A673 (cell line): Measurements from ENCODE around the gene BCL2A1. TPM values are rescaled to one million over a fixed set of nuclear protein-coding genes. Genes with fewer than 3 reads are reported as not detected.

Experiments
- BruUV-seq: library from RNA; stranded (reverse); fragments of 400-500 nt; replicated peaks from 2 replicates; lab custom pipeline; 2021; lab: Mats Ljungman, UMichigan
- CTCF ChIA-PET: fragments of 300-600 bp; sonication (Branson Sonifier 250); formaldehyde crosslinking; loops from one replicate; lab custom pipeline; 2022; ENCODE audit warnings: antibody characterized with exemption; lab: Charles Lee
- POLR2A ChIA-PET: fragments of 300-600 bp; sonication (Branson Sonifier 250); formaldehyde crosslinking; loops from one replicate; lab custom pipeline; 2022; ENCODE audit warnings: antibody characterized with exemption; ENCODE audit not compliant: low non-redundant PET; lab: Charles Lee
- DNase-seq: peaks from one replicate; pipeline ENCODE4 v3.0.0-alpha.2; 2015; ENCODE audit warnings: low spot score
- H3K27ac ChIP-seq: fragments of 200-600 bp; sonication (generic); 2 replicates; pipeline ENCODE4 v1.5.1; 2016; ENCODE audit warnings: mixed run types, low read depth, mild to moderate bottlenecking, mixed read lengths, antibody characterized with exemption, low read length; ENCODE audit not compliant: poor library complexity, severe bottlenecking
- H3K27me3 ChIP-seq: fragments of 200-600 bp; sonication (generic); replicated peaks from 2 replicates; pipeline ENCODE4 v1.6.1; 2017; ENCODE audit warnings: mixed run types, low read depth, mild to moderate bottlenecking, mixed read lengths, antibody characterized with exemption, low read length; ENCODE audit not compliant: insufficient read depth, poor library complexity
- H3K36me3 ChIP-seq: fragments of 200-600 bp; sonication (generic); 2 replicates; pipeline ENCODE4 v1.6.1; 2016; ENCODE audit warnings: mixed run types, mild to moderate bottlenecking, mixed read lengths, antibody characterized with exemption, low read length; ENCODE audit not compliant: insufficient read depth, poor library complexity, severe bottlenecking
- H3K4me1 ChIP-seq: fragments of 200-600 bp; sonication (generic); 2 replicates; pipeline ENCODE4 v1.6.1; 2017; ENCODE audit warnings: mixed run types, mild to moderate bottlenecking, mixed read lengths, antibody characterized with exemption, low read length; ENCODE audit not compliant: insufficient read depth, poor library complexity, severe bottlenecking
- H3K4me3 ChIP-seq: fragments of 200-600 bp; sonication (generic); 2 replicates; pipeline ENCODE4 v1.5.1; 2016; ENCODE audit warnings: low read depth, mixed run types, mild to moderate bottlenecking, mixed read lengths, low read length; ENCODE audit not compliant: poor library complexity, severe bottlenecking
- H3K9me3 ChIP-seq: fragments of 200-600 bp; sonication (generic); 2 replicates; pipeline ENCODE4 v1.6.1; 2016; ENCODE audit warnings: mixed run types, low read depth, mild to moderate bottlenecking, mixed read lengths, antibody characterized with exemption, low read length; ENCODE audit not compliant: poor library complexity, severe bottlenecking
- CTCF ChIP-seq: fragments of 300-800, 200-600 bp; sonication (generic); conservative IDR thresholded peaks from 2 replicates; pipeline ENCODE4 v1.5.1; 2017; ENCODE audit warnings: low read depth, mild to moderate bottlenecking, antibody characterized with exemption, low read length, moderate library complexity, mixed read lengths
- EZH2 ChIP-seq: fragments of 200-600 bp; sonication (generic); IDR thresholded peaks from 2 replicates; pipeline ENCODE4 v1.6.1; 2017; ENCODE audit warnings: borderline replicate concordance, low read depth, mild to moderate bottlenecking, mixed read lengths, antibody characterized with exemption, low read length; ENCODE audit not compliant: poor library complexity, severe bottlenecking
- intact Hi-C: fragments of 100-400 bp; cut with micrococcal nuclease; formaldehyde crosslinking; loops from one replicate; pipeline ENCODE4 v1.10.0; 2022; ENCODE audit not compliant: unreplicated experiment
- total RNA-seq: library from RNA; stranded (reverse); gene quantifications from 2 replicates; pipeline ENCODE4 v1.2.3, GENCODE V29; 2021

The BCL2A1 gene
- total RNA-seq, 1 experiment from 2014 or later = not detected

DNA sequence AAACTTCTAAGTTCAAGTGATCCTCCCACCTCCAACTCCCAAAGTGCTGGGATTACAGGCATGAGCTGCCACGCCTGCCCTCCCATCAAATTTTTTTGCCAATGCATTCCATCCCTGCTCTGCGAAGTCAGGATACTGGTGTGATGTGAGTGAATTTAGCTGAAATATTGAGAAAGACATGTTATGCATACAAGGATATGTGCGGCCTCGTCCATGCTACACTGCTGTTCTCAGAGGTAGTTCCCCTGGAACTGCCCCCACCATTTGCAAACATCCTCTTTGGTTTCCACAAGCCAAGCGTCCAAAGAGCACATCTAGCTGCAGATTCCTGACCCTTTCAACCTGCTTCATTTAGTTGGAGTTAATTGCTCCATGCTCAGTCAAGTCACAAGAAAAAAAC, 36.5 kb upstream of the BCL2A1 start:
- no peaks in the 10 kb centered on the region for H3K27me3 ChIP-seq
- CTCF ChIA-PET = interaction anchor here (0.7 kb wide), 1 partner anchor 980 kb away, joined by 3 read pairs; no protein-coding TSS in a partner anchor
- TF ChIP-seq EZH2 (no peak), CTCF (no peak)
- POLR2A ChIA-PET = no interaction called here
- peaks cover 8% of the 10 kb centered on the region for H3K4me1 ChIP-seq
- intact Hi-C loops = no loop called here
- H3K36me3 ChIP-seq = no peaks in the 10 kb centered on the region
- BruUV-seq = no TSS peak
- no peak for DNase-seq
- H3K27ac ChIP-seq = no peak overlapping the region
- H3K9me3 ChIP-seq = no peaks in the 10 kb centered on the region
- H3K4me3 ChIP-seq = no peak overlapping the region

- H3K9me3 ChIP-seq = no peaks in the 10 kb centered on the region
- intact Hi-C loops = no loop called here
- peaks cover 6% of the 10 kb centered on the region for H3K4me1 ChIP-seq
- TF ChIP-seq EZH2 = no peak
- TF ChIP-seq CTCF = no peak
- no peak overlapping the region for H3K4me3 ChIP-seq
- BruUV-seq = no TSS peak
- H3K27me3 ChIP-seq = no peaks in the 10 kb centered on the region
- no peaks in the 10 kb centered on the region for H3K36me3 ChIP-seq
- ChIA-PET POLR2A (no interaction called here), CTCF (interaction anchor here (0.7 kb wide), 1 partner anchor 979 kb away, joined by 3 read pairs; no protein-coding TSS in a partner anchor)
- H3K27ac ChIP-seq = no peak overlapping the region
- no peak for DNase-seq
Observed at GRCh38 chr15:80006946-80007345, 36.0 kb upstream of the BCL2A1 start.

DNA sequence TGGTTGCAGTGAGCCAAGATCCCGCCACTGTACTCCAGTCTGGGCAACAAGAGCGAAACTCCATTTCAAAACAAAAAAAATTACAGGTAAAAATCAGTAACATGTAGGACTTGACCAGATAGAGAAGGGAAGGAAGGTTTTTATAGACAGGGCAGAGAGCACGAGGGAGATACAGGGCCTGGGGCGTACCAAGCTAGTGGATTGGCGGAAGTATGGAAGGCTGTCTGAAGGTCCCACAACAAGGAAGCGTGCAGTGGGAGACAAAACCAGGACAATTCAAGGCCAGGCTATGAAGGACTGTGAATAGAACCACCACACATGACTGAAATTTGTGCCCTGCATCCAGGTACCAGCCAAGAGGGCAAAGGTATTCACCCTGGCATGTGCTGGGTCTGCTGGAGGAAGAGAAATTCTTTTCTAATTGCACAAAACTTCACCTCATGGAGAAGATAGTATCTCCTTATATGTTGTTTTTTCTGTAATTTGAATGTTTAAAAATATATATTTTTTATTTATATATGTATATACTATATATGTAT, 33.0 kb upstream of the BCL2A1 start:
- intact Hi-C loops = no loop called here
- POLR2A ChIA-PET = no interaction called here
- no peak for DNase-seq
- no peaks in the 10 kb centered on the region for H3K9me3 ChIP-seq
- no TSS peak for BruUV-seq
- TF ChIP-seq CTCF (no peak), EZH2 (no peak)
- H3K27me3 ChIP-seq = no peaks in the 10 kb centered on the region
- CTCF ChIA-PET = no interaction called here
- no peak overlapping the region for H3K27ac ChIP-seq
- no peaks in the 10 kb centered on the region for H3K4me1 ChIP-seq
- no peaks in the 10 kb centered on the region for H3K36me3 ChIP-seq
- no peak overlapping the region for H3K4me3 ChIP-seq
